IMR-90 (cell line): Measurements from ENCODE around the gene DDX6. TPM values are rescaled to one million over a fixed set of nuclear protein-coding genes. Genes with fewer than 3 reads are reported as not detected.
A peak's percentile ranks its signal among the peaks of the same experiment; 100 is the strongest.

ENCODE experiments used
- ATAC-seq: fragments of 200-7000 bp; cut with Tn5 transposase; 2 replicates; pipeline ENCODE4 v1.9.1; 2020; ENCODE audit warnings: low read depth, mild to moderate bottlenecking, moderate library complexity
- BruUV-seq: library from RNA; stranded (reverse); fragments of 400-500 nt; replicated peaks from 2 replicates; lab custom pipeline; 2021; lab: Mats Ljungman, UMichigan
- CTCF ChIA-PET: fragments of 300-600 bp; formaldehyde crosslinking; extraction: SDS; loops from one replicate; lab custom pipeline; 2021; ENCODE audit warnings: antibody characterized with exemption; lab: Yijun Ruan, JAX
- POLR2A ChIA-PET: fragments of 300-600 bp; sonication (Branson Sonifier 250); formaldehyde crosslinking; loops from one replicate; lab custom pipeline; 2022; ENCODE audit warnings: antibody characterized with exemption; ENCODE audit not compliant: unreplicated experiment; lab: Charles Lee
- DNase-seq: peaks from one replicate; pipeline ENCODE4 v3.0.0; 2013
- H2AFZ ChIP-seq: replicated peaks from 2 replicates; pipeline ENCODE3; 2013; ENCODE audit warnings: low read length, mild to moderate bottlenecking; ENCODE audit not compliant: poor library complexity
- H2AK5ac ChIP-seq: 2 replicates; pipeline ENCODE4 v1.6.1; 2013; ENCODE audit warnings: low read depth, low read length, inconsistent platforms
- H2AK9ac ChIP-seq: replicated peaks from 2 replicates; pipeline ENCODE3; 2013; ENCODE audit warnings: mild to moderate bottlenecking, low read depth, low read length, moderate library complexity; ENCODE audit not compliant: poor library complexity
- H2BK120ac ChIP-seq: 2 replicates; pipeline ENCODE4 v1.6.1; 2013; ENCODE audit warnings: low read depth, low read length, inconsistent platforms
- H2BK15ac ChIP-seq: 3 replicates; pipeline ENCODE4 v1.6.1; 2013; ENCODE audit warnings: low read depth, low read length, inconsistent platforms
- H2BK20ac ChIP-seq: 2 replicates; pipeline ENCODE4 v1.6.1; 2013; ENCODE audit warnings: low read depth, mild to moderate bottlenecking, inconsistent platforms, low read length, moderate library complexity
- H2BK5ac ChIP-seq: 2 replicates; pipeline ENCODE4 v1.6.1; 2013; ENCODE audit warnings: mild to moderate bottlenecking, low read depth, low read length, inconsistent platforms; ENCODE audit not compliant: poor library complexity, severe bottlenecking
- H3K14ac ChIP-seq: replicated peaks from 2 replicates; pipeline ENCODE4 v1.6.1; 2013; ENCODE audit warnings: low read depth, low read length, inconsistent platforms
- H3K18ac ChIP-seq: 2 replicates; pipeline ENCODE4 v1.6.1; 2013; ENCODE audit warnings: low read depth, low read length, control low read depth
- H3K23ac ChIP-seq: 2 replicates; pipeline ENCODE4 v1.6.1; 2013; ENCODE audit warnings: low read depth, low read length, inconsistent platforms
- H3K27ac ChIP-seq: 2 replicates; pipeline ENCODE4 v1.5.1; 2013; ENCODE audit warnings: mild to moderate bottlenecking, control low read depth, low read length; ENCODE audit not compliant: insufficient read depth
- H3K27me3 ChIP-seq: 2 replicates; pipeline ENCODE4 v1.6.1; 2013; ENCODE audit warnings: low read length; ENCODE audit not compliant: control insufficient read depth, insufficient read depth
- H3K36me3 ChIP-seq: 2 replicates; pipeline ENCODE4 v1.6.1; 2013; ENCODE audit warnings: low read length, mixed read lengths; ENCODE audit not compliant: control insufficient read depth, insufficient read depth
- H3K4ac ChIP-seq: 2 replicates; pipeline ENCODE4 v1.6.1; 2013; ENCODE audit warnings: low read depth, low read length, inconsistent platforms
- H3K4me1 ChIP-seq: 2 replicates; pipeline ENCODE4 v1.6.1; 2013; ENCODE audit warnings: low read length, mixed read lengths; ENCODE audit not compliant: control insufficient read depth, insufficient read depth
- H3K4me2 ChIP-seq: 2 replicates; pipeline ENCODE4 v1.6.1; 2013; ENCODE audit warnings: low read depth, mild to moderate bottlenecking, control low read depth, low read length, moderate library complexity
- H3K4me3 ChIP-seq: 2 replicates; pipeline ENCODE4 v1.5.1; 2013; ENCODE audit warnings: low read depth, mild to moderate bottlenecking, control low read depth, low read length, moderate library complexity; ENCODE audit not compliant: insufficient read depth
- H3K56ac ChIP-seq: 2 replicates; pipeline ENCODE4 v1.6.1; 2013; ENCODE audit warnings: low read length, inconsistent platforms; ENCODE audit not compliant: insufficient read depth; ENCODE audit errors: extremely low read depth
- H3K79me1 ChIP-seq, 2 experiments: 2 replicates each; pipeline ENCODE4 v1.6.1; 2013; ENCODE audit warnings: low read length in 2 of 2, inconsistent platforms in 1 of 2, low read depth in 1 of 2
- H3K9ac ChIP-seq: 2 replicates; pipeline ENCODE4 v1.6.1; 2013; ENCODE audit warnings: low read depth, low read length, control low read depth
- H3K9me1 ChIP-seq: 2 replicates; pipeline ENCODE4 v1.6.1; 2013; ENCODE audit warnings: low read length, inconsistent platforms; ENCODE audit not compliant: insufficient read depth
- H3K9me3 ChIP-seq: 2 replicates; pipeline ENCODE4 v1.6.1; 2013; ENCODE audit warnings: low read length; ENCODE audit not compliant: control insufficient read depth, insufficient read depth
- H4K20me1 ChIP-seq: 2 replicates; pipeline ENCODE4 v1.6.1; 2013; ENCODE audit warnings: low read length, inconsistent platforms; ENCODE audit not compliant: insufficient read depth
- H4K5ac ChIP-seq: 2 replicates; pipeline ENCODE4 v1.6.1; 2013; ENCODE audit warnings: mild to moderate bottlenecking, low read depth, low read length, control low read depth
- H4K8ac ChIP-seq, 2 experiments: 2 replicates each; pipeline ENCODE4 v1.6.1; 2013; ENCODE audit warnings: low read depth in 2 of 2, low read length in 2 of 2, control low read depth in 1 of 2, inconsistent platforms in 1 of 2
- H4K91ac ChIP-seq: 2 replicates; pipeline ENCODE4 v1.6.1; 2013; ENCODE audit warnings: low read depth, low read length, inconsistent platforms; ENCODE audit not compliant: insufficient read depth
- CHD1 ChIP-seq: IDR thresholded peaks from 2 replicates; pipeline ENCODE4 v1.6.1; 2012; ENCODE audit warnings: low read depth, low read length, improper control_type of control experiment
- ELK1 ChIP-seq: fragments of 150-350 bp; IDR thresholded peaks from 2 replicates; pipeline ENCODE4 v1.6.1; 2016; ENCODE audit warnings: low read depth, mild to moderate bottlenecking, low read length, moderate library complexity, borderline replicate concordance
- MAFK ChIP-seq: IDR thresholded peaks from 2 replicates; pipeline ENCODE4 v1.6.1; 2012; ENCODE audit warnings: low read depth, low read length, improper control_type of control experiment
- MXI1 ChIP-seq: IDR thresholded peaks from 2 replicates; pipeline ENCODE4 v1.6.1; 2012; ENCODE audit warnings: low read depth, mild to moderate bottlenecking, low read length, moderate library complexity, borderline replicate concordance
- POLR2A ChIP-seq: IDR thresholded peaks from 2 replicates; pipeline ENCODE4 v1.6.1; 2012; ENCODE audit warnings: mild to moderate bottlenecking, low read depth, low read length
- RCOR1 ChIP-seq: IDR thresholded peaks from 2 replicates; pipeline ENCODE4 v1.6.1; 2012; ENCODE audit warnings: mild to moderate bottlenecking, low read length, improper control_type of control experiment; ENCODE audit not compliant: insufficient replicate concordance
- RFX5 ChIP-seq: IDR thresholded peaks from 2 replicates; pipeline ENCODE4 v1.8.0; 2012; ENCODE audit warnings: low read depth, mild to moderate bottlenecking, low read length, moderate library complexity
- WGBS, 2 experiments: methylation state at CpG; one replicate each; pipeline versions ENCODE4 v1.1.5 to v1.1.7; 2013; ENCODE audit warnings: missing lambda C conversion rate in 2 of 2; ENCODE audit not compliant: insufficient read length in 1 of 2; ENCODE audit errors: extremely low coverage in 2 of 2; 5-methylcytosine and 5-hydroxymethylcytosine counted together
- dilution Hi-C: fragments of 300-500 bp; cut with HindIII; formaldehyde crosslinking; loops from one replicate; pipeline ENCODE4 v1.14.3; 2018; ENCODE audit warnings: low sequenced_read_pairs; ENCODE audit not compliant: unreplicated experiment
- in situ Hi-C: fragments of 300-500 bp; cut with MboI; formaldehyde crosslinking; loops from 3 replicates; pipeline ENCODE4 v1.14.3; 2019; ENCODE audit warnings: low sequenced_read_pairs, inconsistent platforms, mixed read lengths
- intact Hi-C: fragments of 100-400 bp; cut with micrococcal nuclease; formaldehyde crosslinking; loops from 2 replicates; pipeline ENCODE4 v1.10.0; 2022
- polyA plus RNA-seq, 3 experiments: library from polyadenylated mRNA; depleted of rRNA; stranded (reverse); fragments of >200 nt; gene quantifications; 2 replicates each; pipeline ENCODE4 v1.2.3, GENCODE V29; 2012; ENCODE audit warnings: low replicate concordance in 1 of 3
- total RNA-seq: library from RNA; depleted of rRNA; stranded (reverse); fragments of >200 nt; gene quantifications from 2 replicates; pipeline ENCODE4 v1.2.3, GENCODE V29; 2012

The DDX6 gene
- total and polyA plus RNA-seq, 2 of the 4 experiments (the other 2 are of a cell fraction) = 19.2 to 197 TPM

GRCh38 chr11:118792570-118793124 is 1.7 kb upstream of the DDX6 start:
- Histone ChIP-seq H4K20me1 (peaks cover 23% of the 10 kb centered on the region), H3K36me3 (0 out of 2 replicates have a peak, but pooled peaks cover 2% of the 10 kb centered on the region), H3K9me3 (no peaks in the 10 kb centered on the region), H2BK120ac (no peak overlapping the region), H3K18ac (no peak overlapping the region), H2BK15ac (no peak overlapping the region), H4K8ac (peak overlapping the region; percentile 98 to 99), H3K79me1 (peaks cover 7 to 20% of the 10 kb centered on the region in 2 experiments; a peak in 2 of 4 replicates), H3K27ac (no peak overlapping the region), H4K5ac (no peak overlapping the region), H3K14ac (peak overlapping the region; percentile 66), H2AK5ac (peak overlapping the region; percentile 47; the same call in 1 of the 2 replicates), H3K4me1 (no peaks in the 10 kb centered on the region), H3K4ac (peak overlapping the region; percentile 100; the same call in 1 of the 2 replicates), H2BK5ac (peak overlapping the region; percentile 97), H3K9me1 (no peaks in the 10 kb centered on the region), H3K23ac (peak overlapping the region; percentile 60; the same call in 1 of the 2 replicates), H2AFZ (peak overlapping the region; percentile 58), H3K9ac (peak overlapping the region; percentile 16; the same call in 1 of the 2 replicates), H3K4me2 (peak overlapping the region; percentile 86), H3K27me3 (peaks cover 1% of the 10 kb centered on the region; the same call in 1 of the 2 replicates), H4K91ac (no peak overlapping the region), H3K4me3 (peak overlapping the region; percentile 97; the same call in 1 of the 2 replicates), H2BK20ac (no peak overlapping the region), H3K56ac (no peak overlapping the region), H2AK9ac (no peak overlapping the region)
- intact Hi-C loops = loop anchor here (5.0 kb wide), 1 partner anchor 115 kb away; no protein-coding TSS in a partner anchor
- in situ Hi-C loops = no loop called here
- 20% methylated on average over 1 of the region's 8 CpGs; no CpG with 5 or more reads in 1 of the 2 experiments for WGBS, 2 experiments
- ChIA-PET CTCF (interaction anchor here (0.7 to 1.0 kb wide), 3 partner anchors 8 to 156 kb away, joined by 3 to 4 read pairs (median 3); no protein-coding TSS in a partner anchor), POLR2A (interaction anchor here (1.0 kb wide), 2 partner anchors 132 to 133 kb away, joined by 3 to 7 read pairs; partner anchors contain the start of gene BCL9L)
- DNase-seq (peak; percentile 94), ATAC-seq (peak; percentile 70)
- dilution Hi-C loops = no loop called here
- TF ChIP-seq CHD1 (no peak), RCOR1 (no peak), POLR2A (no peak), ELK1 (no peak), RFX5 (no peak), MAFK (no peak), MXI1 (no peak)
- no TSS peak for BruUV-seq
